IPS DF 6.9 (cell line): ENCODE results near the gene HOXB6.

Experiments used
- DNase-seq: peaks from one replicate; pipeline ENCODE4 v3.0.0-alpha.2; 2013; ENCODE audit warnings: low read depth, low spot score
- H3K27ac ChIP-seq: one replicate; pipeline ENCODE4 v1.5.1; 2013; ENCODE audit warnings: low read length, control low read depth
- H3K27me3 ChIP-seq: 2 replicates; pipeline ENCODE4 v1.6.1; 2013; ENCODE audit warnings: mild to moderate bottlenecking, low read length; ENCODE audit not compliant: control insufficient read depth, insufficient read depth
- H3K36me3 ChIP-seq: 2 replicates; pipeline ENCODE4 v1.6.1; 2013; ENCODE audit warnings: low read length; ENCODE audit not compliant: control insufficient read depth, insufficient read depth
- H3K4me1 ChIP-seq: 2 replicates; pipeline ENCODE4 v1.6.1; 2013; ENCODE audit warnings: low read length; ENCODE audit not compliant: control insufficient read depth, insufficient read depth
- H3K4me3 ChIP-seq: 2 replicates; pipeline ENCODE4 v1.5.1; 2013; ENCODE audit warnings: mild to moderate bottlenecking, low read length
- H3K9me3 ChIP-seq: 2 replicates; pipeline ENCODE4 v1.6.1; 2013; ENCODE audit warnings: low read length, inconsistent platforms; ENCODE audit not compliant: control insufficient read depth, insufficient read depth
- WGBS: extraction: QIAGEN DNeasy Blood & Tissue Kit; methylation state at CpG from one replicate; pipeline ENCODE4 v1.1.7; 2013; ENCODE audit warnings: mixed read lengths, missing lambda C conversion rate; ENCODE audit not compliant: insufficient read length, insufficient coverage; 5-methylcytosine and 5-hydroxymethylcytosine counted together

HOXB6 gene

DNA sequence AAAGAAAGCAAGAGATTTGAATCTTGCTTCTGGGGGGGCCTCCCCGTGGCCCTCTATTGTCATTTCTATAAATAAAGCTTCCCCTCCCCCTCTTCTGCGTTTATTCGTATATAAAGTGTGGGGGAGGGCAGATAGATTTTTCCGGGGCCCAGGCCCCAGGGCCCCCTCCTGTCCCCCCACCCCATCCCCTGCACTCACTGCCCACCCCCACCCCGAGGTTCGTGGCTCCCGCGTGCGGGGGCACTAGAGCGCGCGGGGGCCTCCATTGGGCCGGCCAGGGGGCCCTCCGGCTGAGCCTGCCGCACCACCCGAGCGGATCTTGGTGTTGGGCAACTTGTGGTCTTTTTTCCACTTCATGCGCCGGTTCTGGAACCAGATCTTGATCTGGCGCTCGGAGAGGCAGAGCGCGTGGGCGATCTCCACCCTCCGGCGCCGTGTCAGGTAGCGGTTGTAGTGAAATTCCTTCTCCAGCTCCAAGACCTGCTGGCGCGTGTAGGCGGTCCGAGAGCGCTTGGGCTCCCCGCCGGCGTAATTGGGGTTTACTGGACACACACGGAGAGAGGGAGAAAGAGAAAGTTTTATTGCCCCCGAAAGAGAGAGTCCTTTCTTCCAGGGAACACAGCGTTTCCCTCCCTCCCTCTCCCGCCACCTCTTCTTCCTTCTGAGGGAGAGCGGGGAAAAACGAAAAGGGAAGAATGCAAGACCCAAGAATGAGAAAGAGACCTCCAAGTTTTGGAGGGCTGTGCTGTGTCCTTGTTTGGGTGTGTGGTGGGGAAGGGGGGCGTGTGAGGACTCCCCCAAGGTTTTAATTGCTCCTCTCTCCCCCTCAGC, 28.1 kb downstream of the HOXB6 start:
- WGBS = no CpG with 5 or more reads among the region's 43 CpGs
- Histone ChIP-seq H3K9me3 (no peaks in the 10 kb centered on the region), H3K36me3 (no peaks in the 10 kb centered on the region), H3K27ac (no peak overlapping the region), H3K4me1 (peaks cover 3% of the 10 kb centered on the region; the same call in 1 of the 2 replicates), H3K27me3 (peaks cover 96% of the 10 kb centered on the region), H3K4me3 (no peak overlapping the region)
- no peak for DNase-seq

DNA sequence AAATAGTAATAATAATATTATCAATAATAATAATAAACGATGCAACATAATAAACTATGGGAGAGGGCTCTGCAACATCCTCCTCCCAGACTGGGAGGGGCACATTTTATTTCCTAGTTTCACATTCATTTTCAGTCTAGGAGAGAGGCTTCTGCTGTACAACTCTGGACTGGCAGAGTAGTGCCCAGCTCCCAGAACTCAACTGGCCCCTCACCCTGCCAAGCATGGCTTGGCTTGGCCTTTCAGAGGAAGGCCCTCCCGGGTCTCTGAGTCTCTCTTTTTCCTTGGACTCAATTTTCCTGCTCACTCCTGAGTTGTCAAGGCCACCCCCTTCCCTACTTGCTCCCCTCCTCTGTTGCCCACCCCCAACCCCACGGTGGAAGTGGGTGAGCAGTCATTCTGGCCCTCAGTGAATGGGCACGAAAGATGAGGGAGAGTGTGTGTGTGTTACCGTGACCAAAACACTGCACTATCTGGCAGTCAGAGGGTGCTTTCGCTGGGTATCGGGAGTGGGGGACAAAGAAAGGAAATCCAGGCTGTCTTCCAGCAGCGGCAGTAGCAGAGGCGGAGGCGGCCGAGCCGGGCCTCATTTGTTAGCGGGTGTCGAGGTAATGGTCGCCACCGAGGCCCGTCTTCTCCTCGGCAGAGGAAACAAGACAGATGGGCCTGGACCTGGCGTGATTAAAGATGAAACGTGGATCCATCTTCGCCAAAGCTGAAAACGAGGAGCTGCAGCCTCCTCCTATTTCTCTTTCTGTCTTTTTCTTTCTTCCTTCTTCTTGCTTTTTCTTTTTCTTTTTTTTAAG, 28.9 kb downstream of the HOXB6 start:
- Histone ChIP-seq H3K9me3 (no peaks in the 10 kb centered on the region), H3K27ac (no peak overlapping the region), H3K4me3 (no peak overlapping the region), H3K27me3 (peaks cover 96% of the 10 kb centered on the region), H3K36me3 (no peaks in the 10 kb centered on the region), H3K4me1 (peaks cover 3% of the 10 kb centered on the region; the same call in 1 of the 2 replicates)
- no CpG with 5 or more reads among the region's 22 CpGs for WGBS
- no peak for DNase-seq

DNA sequence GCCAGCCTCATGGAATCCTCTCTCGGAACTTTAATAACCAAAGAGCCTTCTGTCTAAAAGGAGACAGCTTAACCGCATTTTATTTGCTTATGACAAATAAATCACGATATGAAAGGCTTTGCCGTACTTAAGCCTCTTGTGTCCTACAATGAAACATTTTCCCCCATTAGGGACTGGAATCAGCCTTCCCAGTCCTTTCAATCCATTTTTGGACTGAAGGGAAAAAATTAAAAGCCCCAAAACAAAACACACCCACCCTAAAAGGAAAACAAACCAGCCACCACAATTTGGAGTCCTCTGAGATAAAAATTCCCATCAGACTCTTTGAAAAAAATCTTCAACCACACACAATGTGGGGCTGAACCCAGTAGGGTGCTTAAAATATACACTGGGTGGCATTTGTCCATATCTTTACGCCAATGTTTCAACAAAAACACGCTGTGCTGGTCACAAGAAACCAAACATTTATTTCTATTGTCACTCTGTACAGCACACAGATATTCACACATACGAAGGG, 29.7 kb downstream of the HOXB6 start:
- H3K4me1 ChIP-seq = peaks cover 3% of the 10 kb centered on the region; the same call in 1 of the 2 replicates
- H3K27ac ChIP-seq = no peak overlapping the region
- H3K36me3 ChIP-seq = no peaks in the 10 kb centered on the region
- peaks cover 96% of the 10 kb centered on the region for H3K27me3 ChIP-seq
- no CpG with 5 or more reads among the region's 7 CpGs for WGBS
- no peaks in the 10 kb centered on the region for H3K9me3 ChIP-seq
- no peak for DNase-seq
- H3K4me3 ChIP-seq = no peak overlapping the region

DNA sequence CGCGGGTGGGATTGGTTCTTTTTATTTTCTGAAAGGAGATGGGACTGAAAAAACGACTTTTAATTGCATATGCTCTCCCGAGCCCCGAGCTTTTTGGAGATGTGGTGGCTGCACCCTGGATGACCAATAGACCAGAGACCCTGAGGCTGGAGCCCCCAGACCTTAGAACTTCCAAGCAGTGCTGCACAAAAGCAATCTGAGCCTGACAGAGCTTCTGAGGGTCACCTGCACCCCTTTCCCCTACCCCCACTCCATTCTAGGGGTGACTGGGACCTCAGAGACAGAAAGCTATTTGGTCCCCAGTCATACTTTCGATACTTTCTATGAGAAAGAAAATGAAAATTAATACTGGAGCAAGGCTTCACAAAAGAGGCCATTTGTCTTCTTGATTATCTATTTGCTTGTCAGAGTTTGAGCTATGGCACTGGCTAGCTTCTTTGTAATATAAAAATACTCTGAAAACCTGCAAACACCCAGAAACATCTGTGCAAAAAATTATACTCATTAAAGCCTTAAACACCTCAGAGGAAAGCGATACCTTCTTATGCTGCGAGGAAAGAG, 30.2 kb downstream of the HOXB6 start:
- Histone ChIP-seq H3K27me3 (peaks cover 96% of the 10 kb centered on the region), H3K4me1 (peaks cover 3% of the 10 kb centered on the region; the same call in 1 of the 2 replicates), H3K4me3 (no peak overlapping the region), H3K9me3 (no peaks in the 10 kb centered on the region), H3K27ac (no peak overlapping the region), H3K36me3 (no peaks in the 10 kb centered on the region)
- no CpG with 5 or more reads among the region's 8 CpGs for WGBS
- no peak for DNase-seq

DNA sequence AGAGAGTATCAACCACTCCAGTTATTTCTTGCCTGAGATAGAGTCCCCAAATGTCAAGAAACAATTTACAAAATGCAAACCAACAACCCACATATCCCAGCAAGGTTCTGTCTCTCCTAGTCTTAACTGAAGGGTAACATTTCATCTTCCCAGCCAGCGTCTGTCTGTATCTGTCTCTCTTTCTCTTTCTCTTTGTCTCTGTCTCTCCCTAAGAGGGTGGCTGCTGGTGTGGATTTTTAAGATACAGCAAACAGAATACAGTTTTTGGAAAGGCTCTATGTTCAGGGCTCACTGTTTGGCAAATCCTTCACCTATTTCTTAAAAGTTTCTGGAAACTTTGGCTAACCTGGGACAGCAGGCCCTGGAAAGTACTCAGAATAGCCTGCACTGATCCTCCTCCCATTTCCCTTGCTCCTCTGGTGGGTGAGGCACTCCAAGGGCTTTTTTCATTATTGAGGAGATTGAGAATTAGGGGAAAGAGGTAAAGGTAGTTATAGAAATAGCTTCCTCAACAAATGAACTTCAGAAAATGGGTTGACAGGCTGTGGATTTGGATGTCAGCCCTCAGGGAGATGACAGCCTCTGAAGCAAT, 32.9 kb downstream of the HOXB6 start:
- DNase-seq = no peak

DNA sequence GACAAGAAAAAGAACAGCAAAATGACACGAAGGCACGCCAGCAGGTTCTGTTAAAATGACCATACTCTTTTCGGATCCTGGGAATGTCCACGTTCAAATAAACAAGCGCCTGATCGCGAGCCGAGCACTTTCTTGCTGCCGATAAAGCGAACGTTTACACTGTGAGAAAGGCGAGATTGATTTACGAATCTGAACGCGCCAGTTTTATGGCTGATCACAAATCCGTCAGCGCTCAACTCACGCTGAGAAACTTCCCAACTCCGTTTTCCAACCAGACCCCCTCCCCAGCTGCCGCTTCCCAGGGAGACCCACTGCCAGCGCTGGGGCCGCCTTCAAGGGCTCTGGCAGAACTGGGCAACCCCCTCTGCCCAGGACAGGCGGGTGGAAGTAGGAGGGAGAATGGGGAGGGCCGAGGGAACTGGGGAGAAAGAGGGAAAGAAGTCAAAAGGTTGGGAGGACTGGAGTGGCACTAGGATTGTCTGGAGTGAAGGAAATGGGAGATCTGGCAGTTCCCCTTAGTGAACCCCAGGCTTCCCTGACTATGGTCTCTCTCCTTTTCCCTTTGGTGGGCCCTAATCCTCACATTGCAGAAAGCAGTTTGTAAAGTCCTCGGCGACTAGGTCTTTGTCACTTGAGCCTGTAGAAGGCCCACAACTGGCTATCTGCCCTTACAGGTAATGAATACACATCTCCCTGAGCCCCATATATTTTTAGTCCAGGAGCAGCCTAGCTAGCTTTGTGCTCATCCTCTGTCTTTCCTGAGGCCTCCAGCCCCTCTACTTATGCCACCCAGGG, 33.6 kb downstream of the HOXB6 start:
- no peak overlapping the region for H3K27ac ChIP-seq
- no peak for DNase-seq
- peaks cover 99% of the 10 kb centered on the region for H3K27me3 ChIP-seq
- H3K4me1 ChIP-seq = peaks cover 4% of the 10 kb centered on the region; the same call in 1 of the 2 replicates
- WGBS = no CpG with 5 or more reads among the region's 26 CpGs
- no peak overlapping the region for H3K4me3 ChIP-seq
- H3K9me3 ChIP-seq = no peaks in the 10 kb centered on the region; the same call in 1 of the 2 replicates
- no peaks in the 10 kb centered on the region for H3K36me3 ChIP-seq

More for the DNA sequence above, 32.9 kb downstream of the HOXB6 start:
- no peaks in the 10 kb centered on the region for H3K36me3 ChIP-seq
- no peak overlapping the region for H3K4me3 ChIP-seq
- no CpG with 5 or more reads among the region's 1 CpG for WGBS
- no peaks in the 10 kb centered on the region; the same call in 1 of the 2 replicates for H3K9me3 ChIP-seq
- peaks cover 4% of the 10 kb centered on the region; the same call in 1 of the 2 replicates for H3K4me1 ChIP-seq
- H3K27me3 ChIP-seq = peaks cover 98% of the 10 kb centered on the region
- no peak overlapping the region for H3K27ac ChIP-seq

DNA sequence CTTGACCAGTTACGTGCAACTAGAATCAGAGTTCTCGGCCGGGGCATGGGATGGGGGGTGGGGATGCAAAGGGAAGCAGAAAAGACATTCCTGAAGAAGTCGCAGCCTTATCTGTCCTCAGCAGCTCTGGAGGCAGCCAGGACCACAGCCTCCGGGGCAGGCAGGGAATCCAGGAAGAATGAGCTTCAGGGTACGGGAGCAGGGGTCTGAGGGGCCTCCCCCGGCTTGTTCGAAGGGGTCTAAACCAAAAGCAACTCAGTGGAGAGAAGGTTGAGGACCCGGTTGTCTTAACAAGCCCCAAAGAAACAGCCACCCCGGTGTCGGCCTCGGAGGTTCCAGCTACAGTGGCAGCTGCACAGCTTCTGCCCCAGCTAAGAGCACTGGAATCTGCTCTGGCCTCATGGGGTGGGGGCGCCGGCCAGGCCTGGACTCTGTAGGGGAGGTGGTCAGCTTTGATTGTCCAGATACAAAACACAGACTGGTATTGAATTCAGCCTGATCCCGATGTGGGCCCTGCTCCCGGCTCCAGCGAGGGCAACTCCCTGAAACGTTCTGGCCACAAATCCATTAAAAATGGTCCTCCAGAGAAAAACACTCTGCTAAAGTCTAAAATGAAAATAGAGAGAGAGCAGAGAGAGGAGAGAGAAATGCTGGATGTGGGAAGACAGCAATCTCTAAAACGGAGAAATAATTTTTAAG, 34.3 kb downstream of the HOXB6 start:
- Histone ChIP-seq H3K4me1 (peaks cover 4% of the 10 kb centered on the region; the same call in 1 of the 2 replicates), H3K27me3 (peaks cover 99% of the 10 kb centered on the region), H3K4me3 (no peak overlapping the region), H3K27ac (no peak overlapping the region), H3K36me3 (no peaks in the 10 kb centered on the region), H3K9me3 (no peaks in the 10 kb centered on the region; the same call in 1 of the 2 replicates)
- DNase-seq = no peak
- whole genome bisulfite sequencing = no CpG with 5 or more reads among the region's 19 CpGs

DNA sequence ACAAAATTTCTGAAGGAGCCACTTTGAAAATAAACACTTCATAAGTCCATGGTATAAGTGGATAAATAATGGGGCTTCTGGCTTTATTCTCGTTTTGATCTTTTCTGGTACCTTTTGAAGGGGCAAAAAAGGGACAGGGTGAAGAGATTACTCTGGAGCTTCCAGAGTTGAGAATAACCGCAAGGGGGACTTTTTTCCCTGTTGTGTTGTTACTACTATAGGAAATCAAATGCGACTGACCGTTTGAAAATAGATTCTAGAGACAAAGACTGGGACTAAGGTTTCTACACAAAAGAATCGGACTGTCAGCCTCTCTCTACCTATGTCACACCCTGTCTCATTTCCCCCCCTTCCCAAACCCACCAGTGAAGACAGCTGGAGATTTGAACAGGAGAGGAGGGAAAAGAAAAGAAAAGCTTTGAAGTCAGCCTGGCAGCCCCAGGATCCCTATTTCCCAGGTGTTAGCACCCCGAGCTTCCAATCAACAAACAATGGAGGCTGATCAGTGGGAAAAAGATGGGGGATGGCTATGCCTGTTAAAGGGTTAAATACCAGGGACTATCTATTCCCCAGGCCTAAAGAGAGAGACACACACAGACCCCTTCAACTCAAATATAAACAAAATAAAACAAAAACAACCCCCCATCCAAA, 35.0 kb downstream of the HOXB6 start:
- no peak for DNase-seq
- WGBS = no CpG with 5 or more reads among the region's 6 CpGs
- H3K27ac ChIP-seq = no peak overlapping the region
- H3K9me3 ChIP-seq = no peaks in the 10 kb centered on the region; the same call in 1 of the 2 replicates
- peaks cover 99% of the 10 kb centered on the region for H3K27me3 ChIP-seq
- no peak overlapping the region for H3K4me3 ChIP-seq
- H3K4me1 ChIP-seq = peaks cover 4% of the 10 kb centered on the region; the same call in 1 of the 2 replicates
- H3K36me3 ChIP-seq = no peaks in the 10 kb centered on the region

DNA sequence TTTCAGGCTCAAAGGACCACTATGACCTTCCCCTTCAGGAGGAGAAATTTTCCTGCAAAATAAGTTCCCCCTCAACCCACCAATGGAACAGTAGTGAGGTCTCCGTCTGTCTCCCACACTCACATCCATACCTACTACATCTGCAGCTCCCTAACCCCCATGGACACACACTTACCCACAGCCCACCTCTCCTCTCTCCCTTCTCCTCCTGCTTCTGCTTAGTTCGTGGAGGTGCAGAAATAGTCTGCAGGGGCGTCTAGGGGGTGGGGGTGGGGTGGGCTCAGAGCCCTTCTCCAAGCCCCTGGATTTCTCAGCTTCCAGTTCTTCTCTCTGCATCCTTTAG, 35.6 kb downstream of the HOXB6 start:
- no peak overlapping the region for H3K4me3 ChIP-seq
- no peak for DNase-seq
- no peaks in the 10 kb centered on the region for H3K36me3 ChIP-seq
- H3K9me3 ChIP-seq = no peaks in the 10 kb centered on the region; the same call in 1 of the 2 replicates
- H3K4me1 ChIP-seq = peaks cover 4% of the 10 kb centered on the region; the same call in 1 of the 2 replicates
- H3K27me3 ChIP-seq = peaks cover 98% of the 10 kb centered on the region
- no CpG with 5 or more reads among the region's 3 CpGs for WGBS
- no peak overlapping the region for H3K27ac ChIP-seq
